HG03460 (cell line): Measurements from ENCODE around the gene ICOS.
A peak's percentile ranks its signal among the peaks of the same experiment; 100 is the strongest.
"Not testable (repeated sequence)": the region's sequence is repeated elsewhere in the genome, so short reads cannot be mapped to it uniquely, and the experiment has no call there.

Experiments used
- ATAC-seq: cut with Tn5 transposase; IDR thresholded peaks from one replicate; pipeline ENCODE4 v1.9.1; 2021; ENCODE audit not compliant: unreplicated experiment

ICOS gene

DNA sequence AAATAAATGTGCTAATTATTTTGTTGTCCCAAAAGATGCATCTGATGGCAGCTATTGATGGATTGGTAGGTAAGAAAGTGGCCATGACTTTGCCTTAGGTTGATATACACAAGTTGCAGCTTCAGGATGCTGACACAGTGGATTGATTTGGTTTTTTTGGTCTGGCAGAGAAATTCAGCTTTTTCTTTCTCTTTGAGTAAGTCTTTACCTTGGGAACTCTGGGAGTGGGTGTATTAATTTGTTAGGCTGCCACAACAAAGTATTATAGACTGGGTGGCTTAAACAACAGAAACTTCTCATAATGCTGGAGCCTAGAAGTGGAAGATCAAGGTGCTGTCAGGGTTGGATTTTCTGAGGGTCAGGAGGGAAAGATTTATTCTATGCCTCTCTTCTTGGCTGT lies 19.8 kb upstream of the ICOS start:
- ATAC-seq, result no peak

DNA sequence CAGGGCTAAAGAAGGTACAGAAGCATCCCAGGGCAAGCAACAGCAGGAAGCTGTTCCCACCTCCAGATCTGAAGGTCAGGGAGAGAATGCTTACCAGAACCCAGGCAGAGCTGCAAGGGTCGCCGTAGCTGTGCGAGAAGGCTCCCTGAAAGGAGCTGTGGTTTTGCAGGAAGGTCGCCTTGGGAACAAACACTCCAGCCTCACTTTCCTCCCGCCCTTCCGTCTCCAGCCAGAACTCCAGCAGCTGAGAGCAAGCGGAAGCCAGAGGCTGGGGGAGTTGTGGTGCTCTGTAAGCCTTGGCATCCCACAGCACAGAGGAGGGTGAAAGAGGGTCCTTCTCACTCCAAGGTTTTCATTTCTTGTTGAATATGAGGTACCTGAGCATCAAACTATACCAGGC lies 18.3 kb upstream of the ICOS start:
- no peak for ATAC-seq

GRCh38 chr2:203918839-203919238 lies 17.7 kb upstream of the ICOS start:
- ATAC-seq, result no peak

DNA sequence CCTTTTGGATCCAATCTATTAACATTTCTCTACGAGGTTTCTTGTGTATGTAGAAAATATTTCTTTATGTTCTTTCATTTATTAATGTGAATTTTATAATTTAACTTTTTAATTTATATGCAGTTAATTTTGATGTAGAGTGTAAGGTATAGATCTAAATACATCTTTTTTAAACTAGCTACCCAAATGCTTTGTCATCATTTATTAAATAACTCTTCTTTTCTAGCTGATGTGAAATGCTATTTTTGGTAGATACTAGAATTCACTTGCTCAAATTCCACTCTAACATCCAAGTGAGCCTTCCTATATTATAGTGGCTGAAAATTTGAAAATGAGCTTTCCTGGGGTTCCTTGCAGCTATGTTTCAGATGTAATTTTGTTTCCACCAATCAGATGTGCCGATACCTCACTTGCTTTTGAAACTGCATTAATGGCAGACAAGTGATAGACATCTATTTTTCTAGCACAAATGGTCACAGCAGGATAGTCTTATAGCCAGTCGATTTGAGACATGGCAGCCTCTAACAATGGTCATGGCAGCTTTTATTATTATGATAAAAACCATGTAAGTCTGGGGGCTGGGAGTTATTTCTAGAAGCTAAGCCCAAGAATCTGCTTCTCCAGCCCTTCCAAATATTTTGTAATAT lies 10.9 kb upstream of the ICOS start:
- ATAC-seq, result no peak

GRCh38 chr2:203928849-203929248 lies 7.7 kb upstream of the ICOS start:
- no peak for ATAC-seq

DNA sequence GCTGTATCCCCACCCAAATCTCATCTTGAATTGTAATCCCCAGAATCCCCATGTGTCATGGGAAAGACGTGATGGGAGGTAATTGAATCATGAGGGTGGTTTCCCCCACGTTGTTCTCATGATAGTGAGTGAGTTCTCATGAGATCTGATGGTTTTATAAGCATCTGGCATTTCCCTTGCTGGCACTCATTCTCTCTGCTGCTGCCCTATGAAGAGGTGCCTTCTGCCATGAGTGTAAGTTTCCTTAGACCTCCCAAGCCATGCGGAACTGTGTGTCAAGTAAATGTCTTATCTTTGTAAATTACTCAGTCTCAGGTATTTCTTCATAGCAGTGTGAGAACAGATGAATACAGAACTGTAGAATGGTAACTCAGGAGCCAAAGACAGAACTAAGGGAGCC lies 5.3 kb upstream of the ICOS start:
- ATAC-seq, result not testable (repeated sequence)

DNA sequence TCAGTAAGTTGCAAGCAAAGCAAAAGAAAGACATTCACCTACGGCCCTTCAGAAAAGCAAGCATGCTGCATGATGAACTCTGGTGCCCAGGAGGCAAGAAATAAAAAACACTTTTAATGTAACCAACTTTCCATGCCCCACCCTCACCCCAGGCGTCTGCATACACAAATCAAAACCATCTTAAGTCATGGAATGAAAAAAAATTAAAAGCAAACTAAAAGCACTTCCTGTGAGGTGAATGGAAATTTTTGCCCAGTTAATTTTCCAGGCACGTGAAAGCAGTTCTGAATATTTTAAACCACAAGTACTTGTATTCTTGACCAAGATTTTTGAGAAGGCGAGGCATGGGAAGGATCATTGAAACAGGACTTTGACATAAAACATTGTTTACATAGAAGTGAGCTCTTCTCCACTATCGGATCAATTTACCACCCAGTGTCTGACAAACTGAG lies 2.5 kb upstream of the ICOS start:
- ATAC-seq, result no peak

DNA sequence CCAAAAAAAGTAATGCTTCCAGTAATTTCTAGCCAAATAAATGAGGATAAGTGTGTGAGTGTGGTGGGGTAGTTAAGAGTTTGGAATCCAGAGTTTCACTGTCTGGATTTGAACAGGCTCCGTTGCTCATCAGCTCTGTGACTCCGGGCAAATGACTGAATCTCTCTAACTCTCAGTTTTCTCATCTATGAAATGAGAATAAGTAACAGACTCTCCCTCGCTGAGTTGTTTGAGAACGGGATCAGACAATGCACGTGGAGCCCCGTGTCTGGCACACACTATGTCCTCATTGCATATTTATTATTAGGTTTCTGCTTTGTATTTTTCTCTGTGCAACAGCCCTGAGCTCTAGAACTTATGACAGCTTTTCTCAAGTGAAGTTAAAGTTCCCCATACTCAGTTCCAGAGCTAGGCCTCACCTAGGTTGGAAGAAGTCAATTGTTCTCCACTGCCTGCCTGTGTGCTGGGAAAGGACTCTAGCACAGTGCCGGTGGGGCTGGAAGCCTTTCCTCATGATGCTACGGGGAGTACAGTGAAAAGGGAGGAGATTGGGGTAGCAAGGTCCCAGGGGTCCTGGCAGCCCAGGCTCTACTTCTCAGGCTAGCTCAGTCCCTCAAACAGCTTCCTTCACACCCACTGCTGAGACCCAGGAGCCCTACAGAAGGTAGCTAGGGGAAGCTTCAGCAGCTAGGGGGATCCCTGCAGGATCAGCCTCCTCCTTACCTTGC lies 1.7 kb upstream of the ICOS start:
- ATAC-seq, result no peak

DNA sequence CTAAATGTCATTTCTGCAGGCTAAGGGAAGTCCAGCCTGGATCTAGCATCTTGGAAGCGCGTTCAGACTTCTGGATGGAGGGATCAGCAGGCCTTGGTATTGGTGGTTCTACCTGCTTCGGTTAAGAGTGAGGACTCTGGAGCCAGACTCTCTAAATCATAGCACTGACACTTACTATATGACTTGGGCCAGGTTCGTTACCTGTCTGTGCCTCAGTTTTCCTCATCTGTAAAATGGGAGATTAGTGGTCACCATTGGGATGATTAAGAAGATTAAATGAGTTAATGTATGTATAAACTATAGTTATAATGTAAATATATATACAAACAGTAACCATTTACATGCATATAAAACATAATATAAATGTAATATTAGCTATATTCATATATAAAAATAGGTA lies 995 bp upstream of the ICOS start:
- no peak for ATAC-seq

GRCh38 chr2:203936949-203937348 lies 386 bp downstream of the ICOS start:
- ATAC-seq, result no peak

- no peak for ATAC-seq
Measured at GRCh38 chr2:203937788-203938187, 1.2 kb downstream of the ICOS start.

DNA sequence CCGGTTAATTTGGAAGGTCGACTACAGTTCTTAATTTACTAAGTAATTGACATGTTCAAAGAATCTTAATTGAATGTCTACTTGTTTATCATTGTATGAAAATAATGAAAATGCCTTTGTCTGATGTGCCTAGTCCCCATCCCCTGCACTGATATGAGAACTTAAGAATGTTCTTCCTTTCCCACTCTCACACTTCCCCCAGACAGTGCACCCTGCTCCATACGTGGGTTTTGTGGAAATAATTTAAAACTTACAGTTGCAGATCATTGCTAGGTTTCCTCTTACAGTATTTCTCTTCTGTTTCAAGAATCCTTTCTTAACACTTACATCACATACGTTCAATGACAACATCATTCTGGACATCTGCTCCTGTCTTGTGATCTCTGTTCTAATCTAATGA lies 3.5 kb downstream of the ICOS start:
- ATAC-seq, result no peak

DNA sequence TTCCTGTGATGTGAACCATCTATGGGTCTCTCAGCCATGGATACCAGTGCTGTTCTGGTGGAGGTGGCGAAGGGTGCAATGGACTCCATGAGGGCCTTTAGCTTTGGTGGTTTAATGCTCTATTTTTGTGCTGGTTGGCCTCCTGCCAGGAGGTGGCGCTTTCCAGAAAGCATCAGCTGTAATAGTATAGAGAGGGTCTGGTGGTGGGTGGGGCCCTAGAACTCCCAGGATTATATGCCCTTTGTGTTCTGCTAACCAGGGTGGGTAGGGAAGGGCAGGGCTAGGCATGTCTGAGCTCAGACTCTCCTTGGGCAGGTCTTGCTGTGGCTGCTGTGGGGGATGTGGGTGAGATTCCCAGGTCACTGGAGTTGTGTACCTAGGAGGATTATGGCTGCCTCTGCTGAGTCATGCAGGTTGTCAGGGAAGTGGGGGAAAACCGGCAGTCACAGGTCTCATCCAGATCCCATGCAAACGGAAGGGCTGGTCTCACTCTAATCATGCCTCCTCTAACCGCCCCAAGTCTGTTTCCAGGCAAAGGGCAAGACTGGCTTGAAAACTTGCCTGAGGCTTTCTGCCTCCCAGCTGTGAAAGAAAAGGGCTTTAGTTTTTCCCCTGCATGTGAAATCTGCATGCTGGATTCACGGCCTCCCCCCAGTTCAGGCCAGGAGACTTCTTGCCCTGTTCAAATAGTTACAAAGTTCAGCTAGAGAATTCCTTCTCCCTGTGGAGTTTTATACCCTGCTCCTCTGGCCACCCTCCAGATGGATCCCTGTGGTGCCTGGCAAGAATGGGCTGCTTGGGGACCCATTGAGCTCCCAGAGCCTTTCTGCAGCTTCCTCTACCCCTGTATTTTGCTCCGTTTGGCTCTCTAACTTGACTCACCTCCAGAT lies 7.2 kb downstream of the ICOS start:
- ATAC-seq, result not testable (repeated sequence)

DNA sequence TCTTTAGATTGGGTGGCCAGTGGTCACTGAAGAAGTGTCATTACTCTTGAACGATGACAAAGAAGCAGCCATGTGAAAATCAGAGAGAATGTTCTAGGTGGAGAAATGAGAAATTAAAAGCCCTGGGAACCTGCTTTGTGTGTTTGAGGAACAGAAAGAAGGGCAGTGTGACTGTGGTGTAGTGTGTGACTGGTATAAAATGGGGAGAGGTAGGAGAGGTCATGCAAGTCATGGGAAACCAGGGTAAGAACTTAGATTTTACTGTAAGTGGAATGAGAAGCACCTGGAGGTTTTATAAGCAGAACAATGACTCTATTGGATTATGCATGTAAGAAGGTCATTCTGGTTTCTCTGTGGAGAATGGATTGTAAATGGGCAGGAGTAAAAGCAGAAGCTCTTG lies 12.2 kb downstream of the ICOS start:
- ATAC-seq, result peak; percentile 48

GRCh38 chr2:203949228-203949627 lies 12.7 kb downstream of the ICOS start:
- ATAC-seq, result peak; percentile 26

DNA sequence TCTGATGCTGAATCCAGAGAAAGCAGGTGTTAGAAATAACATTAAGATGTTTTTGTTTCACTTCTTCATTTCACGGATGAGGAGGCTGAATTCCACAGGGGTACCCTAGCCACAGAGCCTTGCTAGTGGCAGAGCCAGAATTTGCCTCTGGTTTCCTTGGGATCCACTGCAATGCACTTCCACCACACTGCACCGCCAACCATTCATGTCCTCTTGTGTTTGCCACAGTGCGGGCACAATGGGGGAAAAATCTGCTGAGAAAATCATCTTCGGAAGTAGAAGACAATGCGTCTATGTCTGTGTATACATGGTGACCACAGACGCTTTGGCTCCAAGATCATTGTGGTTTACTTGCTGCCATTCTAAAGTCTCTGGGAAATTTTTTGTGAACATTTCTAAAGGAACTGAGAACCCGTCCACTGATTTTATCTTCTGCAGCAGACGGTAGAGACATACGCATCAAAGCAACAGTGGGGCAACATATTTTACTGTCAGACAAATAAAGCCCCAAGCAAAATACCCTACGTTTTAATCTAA lies 14.9 kb downstream of the ICOS start:
- peak; percentile 42 for ATAC-seq

DNA sequence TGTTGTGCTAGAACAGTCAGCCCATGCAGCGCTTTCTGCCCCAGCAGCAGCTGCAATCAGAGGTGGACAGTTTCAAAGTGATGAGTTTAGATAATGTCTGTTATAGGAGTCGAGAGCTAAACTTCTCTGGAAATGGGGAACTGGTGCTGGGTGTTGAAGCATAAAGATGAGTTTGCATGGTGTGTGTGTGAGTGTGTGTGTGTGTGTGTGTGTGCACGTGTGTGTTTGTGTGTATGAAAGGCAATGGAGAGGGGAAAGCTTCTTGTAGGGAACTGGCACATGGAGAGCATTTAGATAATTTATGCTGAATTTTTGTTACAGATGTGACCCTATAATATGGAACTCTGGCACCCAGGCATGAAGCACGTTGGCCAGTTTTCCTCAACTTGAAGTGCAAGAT lies 22.7 kb downstream of the ICOS start:
- ATAC-seq, result no peak

DNA sequence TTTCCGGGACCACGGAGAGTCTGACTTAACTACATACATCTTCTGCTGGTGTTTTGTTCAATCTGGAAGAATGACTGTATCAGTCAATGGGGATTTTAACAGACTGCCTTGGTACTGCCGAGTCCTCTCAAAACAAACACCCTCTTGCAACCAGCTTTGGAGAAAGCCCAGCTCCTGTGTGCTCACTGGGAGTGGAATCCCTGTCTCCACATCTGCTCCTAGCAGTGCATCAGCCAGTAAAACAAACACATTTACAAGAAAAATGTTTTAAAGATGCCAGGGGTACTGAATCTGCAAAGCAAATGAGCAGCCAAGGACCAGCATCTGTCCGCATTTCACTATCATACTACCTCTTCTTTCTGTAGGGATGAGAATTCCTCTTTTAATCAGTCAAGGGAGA lies 23.1 kb downstream of the ICOS start:
- no peak for ATAC-seq

DNA sequence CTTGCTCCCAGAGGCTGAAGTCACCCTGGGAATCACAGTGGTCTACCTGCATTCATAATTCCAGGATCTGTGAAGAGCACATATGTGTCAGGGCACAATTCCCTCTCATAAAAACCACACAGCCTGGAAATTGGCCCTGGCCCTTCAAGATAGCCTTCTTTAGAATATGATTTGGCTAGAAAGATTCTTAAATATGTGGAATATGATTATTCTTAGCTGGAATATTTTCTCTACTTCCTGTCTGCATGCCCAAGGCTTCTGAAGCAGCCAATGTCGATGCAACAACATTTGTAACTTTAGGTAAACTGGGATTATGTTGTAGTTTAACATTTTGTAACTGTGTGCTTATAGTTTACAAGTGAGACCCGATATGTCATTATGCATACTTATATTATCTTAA lies 24.2 kb downstream of the ICOS start:
- ATAC-seq, result no peak

GRCh38 chr2:203965190-203965589 lies 28.6 kb downstream of the ICOS start:
- ATAC-seq, result not testable (repeated sequence)

- ATAC-seq, result no peak
Measured at GRCh38 chr2:203971251-203971650, 34.7 kb downstream of the ICOS start.
